ENCODE results near the gene IER5.

The IER5 gene

DNA sequence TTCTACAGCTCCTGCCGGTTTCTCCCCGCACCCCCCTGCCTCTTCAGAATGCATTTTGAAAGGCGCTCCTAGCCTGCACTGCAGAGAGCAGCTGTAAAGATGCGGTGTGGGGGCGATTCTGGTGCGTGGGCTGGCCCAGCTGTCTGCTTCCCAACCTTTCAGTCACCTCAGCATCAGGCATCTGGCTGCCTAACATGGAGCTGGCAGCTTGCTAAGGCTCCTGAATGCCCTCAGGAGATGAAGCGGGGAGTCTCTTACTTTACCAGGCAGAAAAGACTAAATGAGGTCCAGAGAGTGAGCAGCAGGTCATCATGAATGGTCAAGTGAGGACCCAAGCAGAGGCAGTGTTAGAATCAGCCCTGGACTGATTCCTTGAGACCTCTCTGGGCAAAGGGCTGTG, 8.7 kb downstream of the IER5 start:
- no peak for DNase-seq (ENCODE audit: low read depth, low spot score)
- peaks cover 9% of the 10 kb centered on the region for H3K4me1 ChIP-seq (ENCODE audit: control insufficient read depth, insufficient read depth, low read length)

GRCh38 chr1:181099152-181100014, 10.9 kb downstream of the IER5 start:
- Histone ChIP-seq H3K4me1 (ENCODE audit: control insufficient read depth, insufficient read depth, low read length) (peaks cover 9% of the 10 kb centered on the region), H3K27ac (ENCODE audit: low read length) (no peak overlapping the region), H3K27me3 (ENCODE audit: control insufficient read depth, insufficient read depth, low read length) (peaks cover 3% of the 10 kb centered on the region; the same call in 1 of the 2 replicates), H3K36me3 (ENCODE audit: control insufficient read depth, insufficient read depth, low read length) (no peaks in the 10 kb centered on the region), H3K9me3 (ENCODE audit: control insufficient read depth, insufficient read depth, low read length) (no peaks in the 10 kb centered on the region), H3K4me3 (ENCODE audit: low read length) (no peak overlapping the region)
- no CpG with 5 or more reads among the region's 11 CpGs for WGBS (ENCODE audit: insufficient coverage, insufficient read length)
- DNase-seq (ENCODE audit: low read depth, low spot score), result no peak

More for the DNA sequence above, 8.7 kb downstream of the IER5 start:
- H3K27ac ChIP-seq (ENCODE audit: low read length), result no peak overlapping the region
- no peaks in the 10 kb centered on the region; the same call in 1 of the 2 replicates for H3K27me3 ChIP-seq (ENCODE audit: control insufficient read depth, insufficient read depth, low read length)
- WGBS (ENCODE audit: insufficient coverage, insufficient read length), result no CpG with 5 or more reads among the region's 7 CpGs
- no peak overlapping the region for H3K4me3 ChIP-seq (ENCODE audit: low read length)
- no peaks in the 10 kb centered on the region for H3K9me3 ChIP-seq (ENCODE audit: control insufficient read depth, insufficient read depth, low read length)
- no peaks in the 10 kb centered on the region for H3K36me3 ChIP-seq (ENCODE audit: control insufficient read depth, insufficient read depth, low read length)

GRCh38 chr1:181100015-181100905, 11.8 kb downstream of the IER5 start:
- Histone ChIP-seq H3K27ac (ENCODE audit: low read length) (no peak overlapping the region), H3K36me3 (ENCODE audit: control insufficient read depth, insufficient read depth, low read length) (no peaks in the 10 kb centered on the region), H3K4me1 (ENCODE audit: control insufficient read depth, insufficient read depth, low read length) (peaks cover 9% of the 10 kb centered on the region), H3K9me3 (ENCODE audit: control insufficient read depth, insufficient read depth, low read length) (no peaks in the 10 kb centered on the region), H3K27me3 (ENCODE audit: control insufficient read depth, insufficient read depth, low read length) (peaks cover 3% of the 10 kb centered on the region; the same call in 1 of the 2 replicates), H3K4me3 (ENCODE audit: low read length) (no peak overlapping the region)
- no peak for DNase-seq (ENCODE audit: low read depth, low spot score)
- 100% methylated on average over 1 of the region's 10 CpGs for WGBS (ENCODE audit: insufficient coverage, insufficient read length)

- no CpG with 5 or more reads among the region's 4 CpGs for WGBS (ENCODE audit: insufficient coverage, insufficient read length)
- H3K4me1 ChIP-seq (ENCODE audit: control insufficient read depth, insufficient read depth, low read length), result peaks cover 9% of the 10 kb centered on the region
- DNase-seq (ENCODE audit: low read depth, low spot score), result no peak
- H3K27me3 ChIP-seq (ENCODE audit: control insufficient read depth, insufficient read depth, low read length), result peaks cover 4% of the 10 kb centered on the region; the same call in 1 of the 2 replicates
- no peaks in the 10 kb centered on the region for H3K9me3 ChIP-seq (ENCODE audit: control insufficient read depth, insufficient read depth, low read length)
- no peak overlapping the region for H3K27ac ChIP-seq (ENCODE audit: low read length)
- H3K4me3 ChIP-seq (ENCODE audit: low read length), result no peak overlapping the region
- no peaks in the 10 kb centered on the region for H3K36me3 ChIP-seq (ENCODE audit: control insufficient read depth, insufficient read depth, low read length)
These were observed 12.4 kb downstream of the IER5 start for GRCh38 chr1:181100934-181101333.

GRCh38 chr1:181101581-181102226, 13.2 kb downstream of the IER5 start:
- no CpG with 5 or more reads among the region's 9 CpGs for WGBS (ENCODE audit: insufficient coverage, insufficient read length)
- Histone ChIP-seq H3K27me3 (ENCODE audit: control insufficient read depth, insufficient read depth, low read length) (peaks cover 11% of the 10 kb centered on the region; the same call in 1 of the 2 replicates), H3K36me3 (ENCODE audit: control insufficient read depth, insufficient read depth, low read length) (no peaks in the 10 kb centered on the region), H3K4me3 (ENCODE audit: low read length) (peak overlapping the region; percentile 12; the same call in 1 of the 2 replicates), H3K27ac (ENCODE audit: low read length) (peak overlapping the region; percentile 52), H3K9me3 (ENCODE audit: control insufficient read depth, insufficient read depth, low read length) (no peaks in the 10 kb centered on the region), H3K4me1 (ENCODE audit: control insufficient read depth, insufficient read depth, low read length) (peaks cover 8% of the 10 kb centered on the region)
- no peak for DNase-seq (ENCODE audit: low read depth, low spot score)

DNA sequence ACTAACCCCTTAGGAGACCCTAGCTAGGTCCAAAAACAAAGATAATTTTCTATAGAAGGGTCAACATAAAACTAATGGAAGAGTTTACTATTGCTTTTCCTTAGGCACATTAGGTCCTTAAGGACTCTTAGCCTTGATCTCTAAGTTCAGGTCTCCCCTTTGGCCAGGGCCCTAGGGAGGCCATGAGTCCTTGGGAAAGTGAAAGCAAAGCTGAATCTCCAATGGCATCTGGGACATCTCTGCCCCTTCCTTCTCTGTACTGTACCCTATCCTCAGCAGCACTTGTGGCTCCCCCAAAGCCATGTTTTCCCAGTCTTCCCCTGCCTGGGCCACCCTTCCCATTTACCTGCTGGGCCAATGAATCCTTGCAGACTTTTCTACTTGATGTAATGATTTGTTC, 14.3 kb downstream of the IER5 start:
- H3K9me3 ChIP-seq (ENCODE audit: control insufficient read depth, insufficient read depth, low read length), result no peaks in the 10 kb centered on the region
- no peak for DNase-seq (ENCODE audit: low read depth, low spot score)
- no peak overlapping the region for H3K27ac ChIP-seq (ENCODE audit: low read length)
- no peak overlapping the region for H3K4me3 ChIP-seq (ENCODE audit: low read length)
- peaks cover 5% of the 10 kb centered on the region for H3K4me1 ChIP-seq (ENCODE audit: control insufficient read depth, insufficient read depth, low read length)
- no peaks in the 10 kb centered on the region for H3K36me3 ChIP-seq (ENCODE audit: control insufficient read depth, insufficient read depth, low read length)
- H3K27me3 ChIP-seq (ENCODE audit: control insufficient read depth, insufficient read depth, low read length), result peaks cover 11% of the 10 kb centered on the region; the same call in 1 of the 2 replicates

- peaks cover 11% of the 10 kb centered on the region; the same call in 1 of the 2 replicates for H3K27me3 ChIP-seq (ENCODE audit: control insufficient read depth, insufficient read depth, low read length)
- WGBS (ENCODE audit: insufficient coverage, insufficient read length), result no CpG with 5 or more reads among the region's 7 CpGs
- H3K9me3 ChIP-seq (ENCODE audit: control insufficient read depth, insufficient read depth, low read length), result no peaks in the 10 kb centered on the region
- H3K4me1 ChIP-seq (ENCODE audit: control insufficient read depth, insufficient read depth, low read length), result peaks cover 5% of the 10 kb centered on the region
- H3K4me3 ChIP-seq (ENCODE audit: low read length), result no peak overlapping the region
- H3K36me3 ChIP-seq (ENCODE audit: control insufficient read depth, insufficient read depth, low read length), result no peaks in the 10 kb centered on the region
- H3K27ac ChIP-seq (ENCODE audit: low read length), result no peak overlapping the region
- DNase-seq (ENCODE audit: low read depth, low spot score), result no peak
These were observed 14.9 kb downstream of the IER5 start for GRCh38 chr1:181103399-181103798.

DNA sequence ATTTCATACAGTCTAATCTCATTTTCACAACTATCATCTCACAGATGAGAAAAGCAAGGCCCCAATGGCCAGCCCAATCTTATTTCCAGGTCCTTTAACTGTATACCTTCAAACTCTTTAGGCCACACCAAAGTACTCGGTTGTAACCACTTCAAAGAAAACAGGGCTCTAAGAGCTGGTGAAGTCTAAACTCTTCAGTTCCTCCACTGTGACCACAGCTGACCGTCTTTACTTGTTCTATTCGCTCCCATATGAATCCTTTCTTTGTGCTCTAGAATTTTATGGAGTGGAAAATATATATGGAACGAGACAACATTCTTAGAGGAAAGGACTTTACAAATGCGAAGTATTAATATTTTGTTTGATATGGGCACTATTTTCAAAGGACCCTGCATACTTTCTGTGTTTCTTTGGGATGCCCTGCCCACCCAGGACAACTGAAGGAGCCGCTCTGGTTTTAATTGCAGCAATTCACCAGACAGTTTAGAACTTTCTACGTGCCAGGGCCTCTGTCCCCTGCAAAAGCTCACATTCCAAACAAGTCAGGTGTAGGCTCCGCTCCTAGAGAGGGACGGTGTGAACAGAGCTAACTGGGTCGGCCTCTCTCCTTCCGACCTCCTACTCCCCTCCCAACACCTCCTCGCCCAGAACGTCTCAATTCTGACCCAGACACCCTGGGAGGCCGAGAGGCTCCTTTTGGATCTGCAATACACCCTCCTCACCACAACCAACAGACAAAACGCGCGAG, 15.7 kb downstream of the IER5 start:
- Histone ChIP-seq H3K4me3 (ENCODE audit: low read length) (peak overlapping the region; percentile 34; the same call in 1 of the 2 replicates), H3K27me3 (ENCODE audit: control insufficient read depth, insufficient read depth, low read length) (peaks cover 11% of the 10 kb centered on the region; the same call in 1 of the 2 replicates), H3K27ac (ENCODE audit: low read length) (no peak overlapping the region), H3K9me3 (ENCODE audit: control insufficient read depth, insufficient read depth, low read length) (no peaks in the 10 kb centered on the region), H3K36me3 (ENCODE audit: control insufficient read depth, insufficient read depth, low read length) (no peaks in the 10 kb centered on the region), H3K4me1 (ENCODE audit: control insufficient read depth, insufficient read depth, low read length) (peaks cover 5% of the 10 kb centered on the region)
- WGBS (ENCODE audit: insufficient coverage, insufficient read length), result 100% methylated on average over 1 of the region's 17 CpGs
- no peak for DNase-seq (ENCODE audit: low read depth, low spot score)

GRCh38 chr1:181104790-181105133, 16.3 kb downstream of the IER5 start:
- peak overlapping the region; percentile 34; the same call in 1 of the 2 replicates for H3K4me3 ChIP-seq (ENCODE audit: low read length)
- no peak overlapping the region for H3K27ac ChIP-seq (ENCODE audit: low read length)
- H3K36me3 ChIP-seq (ENCODE audit: control insufficient read depth, insufficient read depth, low read length), result no peaks in the 10 kb centered on the region
- peaks cover 2% of the 10 kb centered on the region; the same call in 1 of the 2 replicates for H3K4me1 ChIP-seq (ENCODE audit: control insufficient read depth, insufficient read depth, low read length)
- no CpG with 5 or more reads among the region's 28 CpGs for WGBS (ENCODE audit: insufficient coverage, insufficient read length)
- no peak for DNase-seq (ENCODE audit: low read depth, low spot score)
- no peaks in the 10 kb centered on the region for H3K9me3 ChIP-seq (ENCODE audit: control insufficient read depth, insufficient read depth, low read length)
- H3K27me3 ChIP-seq (ENCODE audit: control insufficient read depth, insufficient read depth, low read length), result peaks cover 11% of the 10 kb centered on the region; the same call in 1 of the 2 replicates
